GM23248 (cell line): ENCODE results near the gene RUBCNL.

Source experiments
- EZH2 ChIP-seq: fragments of 200-600 bp; sonication (generic); IDR thresholded peaks from 2 replicates; pipeline ENCODE4 v1.6.1; 2018; ENCODE audit warnings: antibody characterized with exemption, mild to moderate bottlenecking; ENCODE audit not compliant: insufficient read depth, poor library complexity, severe bottlenecking
- EZH2phosphoT487 ChIP-seq: fragments of 200-600 bp; sonication (generic); IDR thresholded peaks from 2 replicates; pipeline ENCODE4 v1.6.1; 2018; ENCODE audit warnings: antibody characterized with exemption, moderate library complexity, mild to moderate bottlenecking, low read depth; ENCODE audit not compliant: insufficient read depth

GRCh38 chr13:46339035-46339666, 47.9 kb downstream of the RUBCNL start:
- no peak for TF ChIP-seq EZH2
- TF ChIP-seq EZH2phosphoT487, result no peak
